ENCODE data around the gene CCDC146. TPM values are rescaled to one million over a fixed set of nuclear protein-coding genes. Genes with fewer than 3 reads are reported as not detected.

CCDC146 gene
- total and polyA plus RNA-seq, 2 of the 13 experiments (the other 11 are each of a cell fraction or from before 2014, with no cell fraction given): 2.4 to 4.1 TPM

DNA sequence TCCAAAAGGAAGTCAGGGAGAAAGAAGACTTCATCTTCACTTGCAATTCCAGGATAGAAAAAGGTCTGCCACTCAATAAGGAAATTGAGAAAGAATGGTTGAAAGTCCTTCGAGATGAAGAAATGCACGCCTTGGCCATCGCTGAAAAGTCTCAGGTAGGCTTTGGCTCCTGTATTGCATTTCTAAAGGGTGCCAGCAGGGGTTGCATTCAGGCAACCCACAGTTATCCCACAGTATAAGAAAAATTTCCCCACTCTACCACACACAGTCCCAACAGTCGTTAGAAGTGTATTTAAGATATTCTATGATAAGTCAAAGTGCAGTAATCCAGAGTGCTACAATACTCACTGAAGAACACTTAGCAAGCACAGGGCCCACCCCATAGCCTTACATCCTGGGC is 170.6 kb downstream of the CCDC146 start:
- H2AFZ ChIP-seq (ENCODE audit: low read length): no peak overlapping the region
- ATAC-seq (peak; percentile 78), FAIRE-seq (no peak), DNase-seq (ENCODE audit: low spot score) (no peak)
- no peaks in the 10 kb centered on the region for H3K36me3 ChIP-seq (replicated peaks in 1 of 2; ENCODE audit: control insufficient read depth in 1 of 2, insufficient read depth in 2 of 2, low read length in 2 of 2)
- H4K20me1 ChIP-seq (ENCODE audit: insufficient read depth, low read length): no peaks in the 10 kb centered on the region
- BruUV-seq (replicated peaks): no TSS peak
- H3K4me1 ChIP-seq (ENCODE audit: insufficient read depth, low read length): no peaks in the 10 kb centered on the region
- H3K9me3 ChIP-seq (ENCODE audit: low read length): no peaks in the 10 kb centered on the region
- ChIA-PET POLR2A (no interaction called here), CTCF (ENCODE audit: low intra/inter-chr PET ratio, low total read pairs) (no interaction called here)
- TF ChIP-seq ZNF570 (CRISPR knock-in tag; IDR thresholded peaks at IDR 0.05; ENCODE audit: borderline replicate concordance): no peak
- TF ChIP-seq STAG1 (CRISPR knock-in tag; IDR thresholded peaks at IDR 0.05): peak; percentile 26
- H3K27me3 ChIP-seq (ENCODE audit: control insufficient read depth in 1 of 2, insufficient read depth in 2 of 2, low read length in 2 of 2): no peaks in the 10 kb centered on the region
- H3K27ac ChIP-seq (ENCODE audit: extremely low read length, insufficient read depth, low read length): no peak overlapping the region
- 61% methylated on average over 3 of the region's 4 CpGs for WGBS (ENCODE audit: low lambda C conversion rate)
- in situ Hi-C loops (cut with HindIII; ENCODE audit: extremely low pct_ligation_motif_present, low pct_unique_long_range_greater_than_20kb) (no loop called here), intact Hi-C loops (cut with micrococcal nuclease; ENCODE audit: unreplicated experiment) (no loop called here)
- H3K79me2 ChIP-seq (ENCODE audit: insufficient read depth, low read length): no peaks in the 10 kb centered on the region
- H3K9ac ChIP-seq (ENCODE audit: insufficient read depth, low read depth, low read length): no peak overlapping the region
- no peak overlapping the region for H3K4me2 ChIP-seq (ENCODE audit: low read depth, low read length)
- no peak overlapping the region for H3K4me3 ChIP-seq (replicated peaks in 1 of 3; ENCODE audit: insufficient read depth in 1 of 3, low read depth in 2 of 3, low read length in 3 of 3)

DNA sequence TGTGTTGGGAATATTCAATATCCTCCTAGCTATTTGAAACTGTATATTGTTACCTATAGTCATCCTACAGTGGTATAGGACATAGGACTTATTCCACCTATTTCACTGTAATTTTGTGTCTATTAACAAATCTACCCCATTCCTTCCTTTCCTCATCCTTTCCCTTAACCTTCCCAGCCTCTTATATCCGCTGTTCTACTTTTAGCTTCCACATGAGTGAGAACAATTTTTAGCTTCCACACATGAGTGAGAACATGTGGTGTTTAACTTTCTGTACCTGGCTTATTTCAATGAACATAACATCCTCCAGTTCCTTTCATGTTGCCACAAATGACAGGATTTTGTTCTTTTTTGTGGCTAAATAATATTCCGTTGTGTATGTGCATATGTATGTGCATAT is 173.1 kb downstream of the CCDC146 start:
- POLR2A ChIA-PET: no interaction called here
- H4K20me1 ChIP-seq (ENCODE audit: insufficient read depth, low read length): no peaks in the 10 kb centered on the region
- no peaks in the 10 kb centered on the region for H3K36me3 ChIP-seq (replicated peaks in 1 of 2; ENCODE audit: control insufficient read depth in 1 of 2, insufficient read depth in 2 of 2, low read length in 2 of 2)
- no peak overlapping the region for H3K27ac ChIP-seq (ENCODE audit: extremely low read length, insufficient read depth, low read length)
- DNase-seq (ENCODE audit: low spot score): no peak
- no peak overlapping the region for H2AFZ ChIP-seq (ENCODE audit: low read length)
- H3K4me3 ChIP-seq (replicated peaks in 1 of 3; ENCODE audit: insufficient read depth in 1 of 3, low read depth in 2 of 3, low read length in 3 of 3): no peak overlapping the region
- TF ChIP-seq, protein P1, sequence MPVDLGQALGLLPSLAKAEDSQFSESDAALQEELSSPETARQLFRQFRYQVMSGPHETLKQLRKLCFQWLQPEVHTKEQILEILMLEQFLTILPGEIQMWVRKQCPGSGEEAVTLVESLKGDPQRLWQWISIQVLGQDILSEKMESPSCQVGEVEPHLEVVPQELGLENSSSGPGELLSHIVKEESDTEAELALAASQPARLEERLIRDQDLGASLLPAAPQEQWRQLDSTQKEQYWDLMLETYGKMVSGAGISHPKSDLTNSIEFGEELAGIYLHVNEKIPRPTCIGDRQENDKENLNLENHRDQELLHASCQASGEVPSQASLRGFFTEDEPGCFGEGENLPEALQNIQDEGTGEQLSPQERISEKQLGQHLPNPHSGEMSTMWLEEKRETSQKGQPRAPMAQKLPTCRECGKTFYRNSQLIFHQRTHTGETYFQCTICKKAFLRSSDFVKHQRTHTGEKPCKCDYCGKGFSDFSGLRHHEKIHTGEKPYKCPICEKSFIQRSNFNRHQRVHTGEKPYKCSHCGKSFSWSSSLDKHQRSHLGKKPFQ (CRISPR knock-in tag; IDR thresholded peaks at IDR 0.05; ENCODE audit: insufficient replicate concordance): no peak
- TF ChIP-seq, protein P2, sequence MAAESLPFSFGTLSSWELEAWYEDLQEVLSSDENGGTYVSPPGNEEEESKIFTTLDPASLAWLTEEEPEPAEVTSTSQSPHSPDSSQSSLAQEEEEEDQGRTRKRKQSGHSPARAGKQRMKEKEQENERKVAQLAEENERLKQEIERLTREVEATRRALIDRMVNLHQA (CRISPR knock-in tag; IDR thresholded peaks at IDR 0.05): no peak
- no peak for TF ChIP-seq RFX5 (IDR thresholded peaks at IDR 0.05; ENCODE audit: low read depth, low read length)
- 98% methylated on average over 2 of the region's 2 CpGs for WGBS (ENCODE audit: low lambda C conversion rate)
- no peaks in the 10 kb centered on the region for H3K4me1 ChIP-seq (ENCODE audit: insufficient read depth, low read length)
- no peak for ATAC-seq
- H3K4me2 ChIP-seq (ENCODE audit: low read depth, low read length): no peak overlapping the region
- CTCF ChIA-PET (ENCODE audit: low intra/inter-chr PET ratio, low total read pairs): no interaction called here
- no peaks in the 10 kb centered on the region for H3K27me3 ChIP-seq (ENCODE audit: control insufficient read depth in 1 of 2, insufficient read depth in 2 of 2, low read length in 2 of 2)
- H3K9ac ChIP-seq (ENCODE audit: insufficient read depth, low read depth, low read length): no peak overlapping the region
- H3K9me3 ChIP-seq (ENCODE audit: low read length): no peaks in the 10 kb centered on the region
- in situ Hi-C loops (cut with HindIII; ENCODE audit: extremely low pct_ligation_motif_present, low pct_unique_long_range_greater_than_20kb): no loop called here
- no peak for FAIRE-seq
- H3K79me2 ChIP-seq (ENCODE audit: insufficient read depth, low read length): no peaks in the 10 kb centered on the region
- no TSS peak for BruUV-seq (replicated peaks)
- intact Hi-C loops (cut with micrococcal nuclease; ENCODE audit: unreplicated experiment): no loop called here
